DMS53 (cell line): ENCODE data around the gene SLC22A7.

Experiments
- DNase-seq: peaks from one replicate; lab custom pipeline; 2025; lab: John Stamatoyannopoulos, UW

The SLC22A7 gene, protein sequence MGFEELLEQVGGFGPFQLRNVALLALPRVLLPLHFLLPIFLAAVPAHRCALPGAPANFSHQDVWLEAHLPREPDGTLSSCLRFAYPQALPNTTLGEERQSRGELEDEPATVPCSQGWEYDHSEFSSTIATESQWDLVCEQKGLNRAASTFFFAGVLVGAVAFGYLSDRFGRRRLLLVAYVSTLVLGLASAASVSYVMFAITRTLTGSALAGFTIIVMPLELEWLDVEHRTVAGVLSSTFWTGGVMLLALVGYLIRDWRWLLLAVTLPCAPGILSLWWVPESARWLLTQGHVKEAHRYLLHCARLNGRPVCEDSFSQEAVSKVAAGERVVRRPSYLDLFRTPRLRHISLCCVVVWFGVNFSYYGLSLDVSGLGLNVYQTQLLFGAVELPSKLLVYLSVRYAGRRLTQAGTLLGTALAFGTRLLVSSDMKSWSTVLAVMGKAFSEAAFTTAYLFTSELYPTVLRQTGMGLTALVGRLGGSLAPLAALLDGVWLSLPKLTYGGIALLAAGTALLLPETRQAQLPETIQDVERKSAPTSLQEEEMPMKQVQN

DNA sequence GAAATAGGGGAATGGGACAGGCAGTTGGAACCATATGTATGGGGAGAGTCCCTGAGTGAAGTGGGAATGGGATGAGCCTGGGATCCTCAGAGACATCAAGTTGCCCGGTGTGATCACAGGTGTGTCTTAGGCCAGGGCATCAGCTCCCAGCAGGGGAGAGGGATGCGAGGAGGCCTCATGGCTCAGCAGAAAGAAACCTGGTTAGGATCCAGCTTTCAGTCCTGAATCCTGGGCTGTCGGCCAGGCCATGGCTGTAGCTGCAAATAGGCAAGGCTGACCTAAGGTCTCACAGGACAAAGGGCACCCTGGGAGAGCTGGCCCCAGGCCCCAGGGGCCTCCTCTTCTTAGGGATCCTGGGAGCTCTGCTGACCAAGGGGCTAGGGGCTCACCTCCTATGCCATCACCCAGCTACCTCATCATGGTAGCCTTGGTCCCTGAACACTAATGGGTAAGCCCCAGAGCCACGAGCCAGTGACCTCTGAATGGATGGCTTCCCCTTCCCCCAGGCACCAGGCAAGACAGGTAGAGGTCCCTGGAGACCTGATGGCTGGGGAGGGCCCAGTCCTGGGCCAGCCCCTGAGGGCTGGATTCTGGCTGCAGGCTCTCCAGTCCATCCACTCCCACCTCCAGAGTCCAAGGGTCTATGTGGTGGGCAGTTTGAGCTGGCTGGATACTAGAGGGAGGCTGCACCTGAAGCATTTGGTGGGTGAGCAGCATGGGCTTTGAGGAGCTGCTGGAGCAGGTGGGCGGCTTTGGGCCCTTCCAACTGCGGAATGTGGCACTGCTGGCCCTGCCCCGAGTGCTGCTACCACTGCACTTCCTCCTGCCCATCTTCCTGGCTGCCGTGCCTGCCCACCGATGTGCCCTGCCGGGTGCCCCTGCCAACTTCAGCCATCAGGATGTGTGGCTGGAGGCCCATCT, at the start of gene SLC22A7:
Gene SLC22A7 (plus strand): TSS at position 617 of the 921 bp plus-strand sequence. CDS start 99 bp downstream, at position 716.
- no peak for DNase-seq

DNA sequence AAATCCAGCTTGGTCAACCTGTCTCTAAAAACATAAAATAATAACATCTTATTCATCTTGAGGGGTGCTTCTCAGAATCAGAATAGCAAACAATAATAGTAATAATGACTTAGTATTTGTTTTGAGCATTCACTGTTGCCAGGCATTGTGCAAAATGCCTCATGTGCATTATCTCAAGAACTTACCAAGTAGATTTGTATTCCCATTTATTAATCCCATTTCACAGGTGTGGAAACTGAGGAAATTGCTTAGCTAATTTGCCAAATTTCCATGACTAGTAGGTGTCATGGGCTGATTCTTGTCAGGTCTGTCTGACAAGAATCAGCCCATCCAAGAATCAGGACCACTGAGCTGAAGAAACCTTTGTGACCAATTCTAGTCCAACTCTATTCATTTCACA, 49.3 kb upstream of the SLC22A7 start:
- no peak for DNase-seq

DNA sequence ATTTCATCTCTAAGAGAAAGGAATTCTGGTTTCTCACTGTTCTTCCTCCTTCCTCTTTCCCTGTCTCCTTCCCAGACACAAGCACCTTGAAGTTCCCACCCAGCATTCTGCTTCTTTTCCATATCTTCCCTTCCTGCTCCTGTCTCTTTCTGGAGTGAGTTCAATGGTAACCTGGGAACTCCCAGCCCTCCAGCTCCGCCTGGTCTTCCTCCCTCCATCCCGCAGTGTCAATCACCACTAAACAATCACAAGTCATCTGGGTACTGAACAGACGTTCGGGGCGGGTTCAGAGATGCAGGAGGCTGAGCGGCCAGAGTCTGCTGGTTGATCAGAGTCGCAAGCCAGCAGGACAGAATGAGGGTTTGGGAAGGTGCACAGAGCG, 47.1 kb upstream of the SLC22A7 start:
- peak; percentile 76 for DNase-seq

DNA sequence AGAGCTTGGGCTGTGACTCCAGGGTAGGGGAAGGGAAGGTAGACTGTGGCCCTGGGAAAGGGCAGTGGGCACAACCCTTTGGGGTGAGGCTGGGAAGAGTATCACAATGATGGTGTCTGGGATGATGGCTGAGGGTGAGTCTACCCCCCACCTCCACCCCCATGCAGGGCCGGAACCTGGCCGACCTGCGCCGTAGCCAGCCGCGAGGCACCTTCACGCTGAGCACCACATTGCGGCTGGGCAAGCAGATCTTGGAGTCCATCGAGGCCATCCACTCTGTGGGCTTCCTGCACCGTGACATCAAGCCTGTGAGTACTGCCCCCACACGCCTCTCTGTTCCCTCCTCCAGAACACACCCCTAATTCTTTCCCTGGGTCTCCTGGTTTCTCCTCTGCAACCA, 44.7 kb upstream of the SLC22A7 start:
- DNase-seq = no peak

DNA sequence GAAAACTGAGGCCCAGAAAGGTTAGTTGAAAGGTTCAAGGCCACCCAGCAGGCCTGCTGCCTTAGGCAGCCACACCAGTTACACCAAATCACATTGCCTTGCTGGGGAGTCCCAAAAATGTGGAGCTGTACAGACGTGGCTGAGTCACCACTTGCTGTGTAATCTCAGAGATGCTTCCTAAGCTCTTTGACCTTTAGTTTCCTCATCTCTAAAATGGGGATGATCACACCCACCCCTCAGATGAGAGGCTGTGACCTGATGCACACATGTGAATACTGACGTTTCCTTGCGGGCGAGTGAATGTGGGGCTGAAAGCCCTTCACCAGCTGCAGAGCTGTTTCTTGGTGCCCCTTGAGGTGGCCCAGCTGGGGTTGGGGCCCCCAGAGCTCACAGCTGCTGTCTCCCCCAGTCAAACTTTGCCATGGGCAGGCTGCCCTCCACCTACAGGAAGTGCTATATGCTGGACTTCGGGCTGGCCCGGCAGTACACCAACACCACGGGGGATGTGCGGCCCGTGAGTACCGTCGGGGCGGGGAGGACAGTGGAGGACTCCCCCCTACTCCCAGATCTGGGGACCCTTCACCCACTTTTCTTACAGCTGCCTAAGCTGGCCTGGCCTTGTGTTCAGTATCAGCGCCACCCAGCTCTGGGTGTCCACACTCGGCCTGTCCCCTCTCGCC, 43.8 kb upstream of the SLC22A7 start:
- no peak for DNase-seq

DNA sequence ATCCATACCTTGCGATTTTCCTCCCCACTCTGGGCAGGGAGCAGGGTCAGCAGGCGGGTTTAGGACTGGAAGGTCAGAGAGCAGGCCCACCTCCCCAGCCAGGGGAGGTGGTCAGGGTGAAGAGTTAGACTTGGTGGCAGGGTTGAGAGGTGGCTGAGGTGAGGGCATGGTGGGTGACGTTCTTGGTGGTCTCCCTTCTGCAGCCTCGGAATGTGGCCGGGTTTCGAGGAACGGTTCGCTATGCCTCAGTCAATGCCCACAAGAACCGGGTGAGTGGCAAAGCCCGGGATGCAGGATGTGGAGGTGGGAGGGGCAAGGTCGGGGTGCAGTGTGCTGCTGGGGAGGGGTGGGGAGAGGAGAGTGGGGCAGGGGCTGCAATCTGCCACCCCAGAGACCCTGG, 43.2 kb upstream of the SLC22A7 start:
- DNase-seq = no peak

DNA sequence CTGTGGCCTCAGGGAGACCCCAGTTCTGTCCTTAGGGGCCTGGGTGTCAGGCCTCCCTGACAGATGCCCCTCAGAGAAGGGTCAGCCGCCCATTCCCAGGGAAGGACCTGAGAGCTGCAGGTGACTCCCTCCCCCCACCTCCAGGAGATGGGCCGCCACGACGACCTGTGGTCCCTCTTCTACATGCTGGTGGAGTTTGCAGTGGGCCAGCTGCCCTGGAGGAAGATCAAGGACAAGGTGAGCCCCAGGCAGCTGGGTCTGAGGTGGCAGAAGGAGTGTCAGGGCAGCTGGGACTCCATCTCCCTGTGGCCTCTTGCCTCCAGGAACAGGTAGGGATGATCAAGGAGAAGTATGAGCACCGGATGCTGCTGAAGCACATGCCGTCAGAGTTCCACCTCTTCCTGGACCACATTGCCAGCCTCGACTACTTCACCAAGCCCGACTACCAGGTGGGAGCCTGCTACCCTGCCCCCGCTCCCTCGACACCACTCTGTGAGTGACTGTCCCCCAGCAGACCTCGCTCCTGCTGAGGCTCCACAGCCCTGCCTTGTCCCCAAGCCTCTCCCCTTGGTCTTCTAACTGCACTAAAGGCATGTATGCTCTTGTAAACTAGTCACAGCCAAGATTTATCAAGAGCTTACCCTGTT, 42.5 kb upstream of the SLC22A7 start:
- no peak for DNase-seq

DNA sequence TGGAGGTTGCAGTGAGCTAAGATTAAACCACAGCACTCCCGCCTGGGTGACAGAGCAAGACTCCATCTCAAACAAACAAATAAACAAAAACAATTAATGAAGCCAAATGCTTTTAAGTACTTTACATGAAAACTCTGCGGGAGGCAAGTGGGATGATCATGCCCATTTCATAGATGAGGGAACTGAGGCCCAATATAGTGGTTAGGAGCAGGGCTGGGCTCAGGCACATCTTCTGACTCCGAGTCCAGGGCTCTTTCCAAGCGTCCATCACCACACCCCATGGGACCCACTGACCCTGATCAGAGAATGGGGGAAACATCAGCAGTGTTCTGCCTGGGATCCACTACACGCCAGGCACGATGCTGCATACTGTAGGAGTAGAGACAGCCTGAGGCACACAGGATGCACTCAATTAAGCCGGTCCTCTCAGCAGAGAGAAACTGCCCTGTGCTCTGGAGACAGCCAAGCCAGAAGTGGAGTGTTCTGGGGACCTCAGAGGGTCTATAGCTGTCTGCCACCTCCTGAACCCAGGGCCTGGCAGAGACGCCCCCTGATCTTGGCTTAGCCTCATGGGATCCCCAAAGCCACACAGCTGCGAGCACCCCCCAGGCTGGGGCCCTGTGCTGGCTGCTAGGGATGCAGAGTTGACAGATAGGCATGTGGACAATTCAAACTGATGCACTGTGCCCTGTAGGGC, 41.2 kb upstream of the SLC22A7 start:
- no peak for DNase-seq

DNA sequence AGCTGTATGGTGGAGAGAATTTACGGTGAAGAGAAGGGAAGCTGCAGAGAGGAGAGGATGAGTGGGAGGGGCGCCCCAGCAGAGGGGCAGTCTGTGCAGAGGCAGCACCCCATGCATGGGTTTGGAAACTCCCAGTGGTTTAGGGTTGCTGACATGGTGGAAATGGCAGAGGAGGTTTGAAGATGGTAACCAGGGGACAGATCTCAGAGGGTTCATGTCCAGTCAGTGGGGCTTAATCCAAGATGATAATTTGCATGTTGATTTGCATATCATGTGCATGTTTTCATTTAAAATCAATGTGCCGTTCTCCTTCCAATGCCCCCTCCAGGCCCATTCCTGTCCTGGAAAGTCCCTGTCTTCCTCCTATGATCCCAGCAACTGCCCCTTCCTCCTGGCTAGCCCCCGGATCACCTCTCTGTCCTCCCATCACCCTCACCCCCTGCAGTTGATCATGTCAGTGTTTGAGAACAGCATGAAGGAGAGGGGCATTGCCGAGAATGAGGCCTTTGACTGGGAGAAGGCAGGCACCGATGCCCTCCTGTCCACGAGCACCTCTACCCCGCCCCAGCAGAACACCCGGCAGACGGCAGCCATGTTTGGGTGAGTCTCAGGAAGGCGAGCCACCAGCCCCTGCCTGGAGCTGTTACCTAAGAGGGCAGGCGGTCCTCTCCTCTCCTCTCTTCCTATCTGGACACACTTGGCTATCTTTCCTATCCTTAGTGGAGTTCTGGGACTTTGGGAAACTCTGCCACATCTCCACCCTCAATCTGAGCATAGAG, 40.5 kb upstream of the SLC22A7 start:
- DNase-seq = no peak

DNA sequence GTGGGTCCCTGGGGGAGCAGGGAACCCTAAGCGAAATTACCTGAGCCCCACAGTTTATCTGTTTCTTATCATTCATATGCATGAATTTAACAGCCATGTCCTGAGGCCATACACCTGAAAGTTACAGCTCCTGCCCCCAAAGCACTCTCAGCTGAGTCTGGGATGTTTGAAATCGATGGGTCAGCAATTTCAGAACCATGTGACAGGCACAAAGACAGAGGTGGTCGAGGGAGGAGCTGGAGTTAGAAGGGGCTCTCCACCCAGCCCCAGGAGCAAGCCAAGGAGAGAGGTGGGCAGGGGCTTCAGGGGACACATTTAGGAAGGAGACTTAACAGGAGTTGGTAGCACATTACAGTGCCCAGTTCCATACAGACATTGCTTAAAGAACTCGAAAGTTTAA, 39.9 kb upstream of the SLC22A7 start:
- DNase-seq = no peak

DNA sequence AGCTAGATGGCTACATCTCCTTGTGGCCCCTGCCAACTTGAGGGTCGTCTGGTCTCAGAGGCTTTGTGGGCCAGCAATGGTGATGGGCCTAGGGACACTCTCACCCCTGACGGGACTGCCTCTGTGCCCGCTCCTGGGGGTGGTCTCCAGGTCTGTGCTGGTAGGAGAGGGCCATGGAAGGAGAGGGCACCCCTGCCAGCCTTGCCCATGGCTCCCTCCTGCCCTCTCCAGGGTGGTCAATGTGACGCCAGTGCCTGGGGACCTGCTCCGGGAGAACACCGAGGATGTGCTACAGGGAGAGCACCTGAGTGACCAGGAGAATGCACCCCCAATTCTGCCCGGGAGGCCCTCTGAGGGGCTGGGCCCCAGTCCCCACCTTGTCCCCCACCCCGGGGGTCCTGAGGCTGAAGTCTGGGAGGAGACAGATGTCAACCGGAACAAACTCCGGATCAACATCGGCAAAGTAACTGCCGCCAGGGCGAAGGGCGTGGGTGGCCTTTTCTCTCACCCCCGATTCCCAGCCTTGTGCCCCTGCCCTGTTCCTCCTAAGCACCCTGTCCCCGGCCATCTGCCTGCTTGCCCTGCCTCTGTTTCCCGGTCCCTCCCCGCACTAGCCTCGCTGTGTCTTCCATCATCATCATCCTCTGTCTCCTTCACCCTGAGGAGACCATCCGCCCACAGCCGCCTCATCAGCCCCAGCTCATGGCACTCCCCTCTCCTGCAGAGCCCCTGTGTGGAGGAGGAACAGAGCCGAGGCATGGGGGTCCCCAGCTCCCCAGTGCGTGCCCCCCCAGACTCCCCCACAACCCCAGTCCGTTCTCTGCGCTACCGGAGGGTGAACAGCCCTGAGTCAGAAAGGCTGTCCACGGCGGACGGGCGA, 39.0 kb upstream of the SLC22A7 start:
- no peak for DNase-seq

DNA sequence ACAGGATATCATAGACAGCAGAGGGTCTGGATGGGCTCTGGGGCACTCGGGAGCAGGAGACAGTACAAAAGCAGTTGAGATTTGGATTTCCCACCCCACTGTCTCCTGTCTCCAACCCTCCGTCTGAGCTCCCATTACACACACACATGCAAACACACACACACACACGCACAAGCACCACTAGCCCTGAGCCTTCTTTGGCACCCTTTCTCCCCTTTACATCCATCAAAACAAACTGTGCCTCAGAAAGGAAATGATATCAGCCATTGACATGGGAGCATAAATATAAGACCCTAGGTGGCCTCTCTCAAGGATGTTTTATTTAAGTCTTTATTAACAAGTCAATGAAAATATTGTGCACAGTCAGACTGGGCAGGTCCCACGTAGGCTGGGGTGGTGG, 37.3 kb upstream of the SLC22A7 start:
- no peak for DNase-seq

DNA sequence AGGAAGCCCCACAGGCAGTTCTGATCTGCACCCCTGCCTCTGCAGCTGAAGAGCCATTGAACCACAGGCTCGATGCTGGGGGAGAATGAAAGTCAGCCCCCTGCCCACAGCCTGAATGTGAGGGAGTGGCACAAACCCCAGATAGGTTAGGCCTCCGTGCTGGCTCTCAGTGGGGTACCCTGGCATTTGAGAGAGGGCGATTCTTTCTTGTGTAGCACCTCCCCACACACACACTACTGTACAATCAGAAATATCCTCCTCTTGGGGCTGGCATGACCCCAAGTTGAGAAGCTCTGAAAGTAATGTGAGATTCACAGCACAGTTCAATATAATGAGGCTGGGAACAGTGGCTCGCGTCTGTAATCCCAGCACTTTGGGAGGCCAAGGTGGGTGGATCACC, 36.9 kb upstream of the SLC22A7 start:
- no peak for DNase-seq

DNA sequence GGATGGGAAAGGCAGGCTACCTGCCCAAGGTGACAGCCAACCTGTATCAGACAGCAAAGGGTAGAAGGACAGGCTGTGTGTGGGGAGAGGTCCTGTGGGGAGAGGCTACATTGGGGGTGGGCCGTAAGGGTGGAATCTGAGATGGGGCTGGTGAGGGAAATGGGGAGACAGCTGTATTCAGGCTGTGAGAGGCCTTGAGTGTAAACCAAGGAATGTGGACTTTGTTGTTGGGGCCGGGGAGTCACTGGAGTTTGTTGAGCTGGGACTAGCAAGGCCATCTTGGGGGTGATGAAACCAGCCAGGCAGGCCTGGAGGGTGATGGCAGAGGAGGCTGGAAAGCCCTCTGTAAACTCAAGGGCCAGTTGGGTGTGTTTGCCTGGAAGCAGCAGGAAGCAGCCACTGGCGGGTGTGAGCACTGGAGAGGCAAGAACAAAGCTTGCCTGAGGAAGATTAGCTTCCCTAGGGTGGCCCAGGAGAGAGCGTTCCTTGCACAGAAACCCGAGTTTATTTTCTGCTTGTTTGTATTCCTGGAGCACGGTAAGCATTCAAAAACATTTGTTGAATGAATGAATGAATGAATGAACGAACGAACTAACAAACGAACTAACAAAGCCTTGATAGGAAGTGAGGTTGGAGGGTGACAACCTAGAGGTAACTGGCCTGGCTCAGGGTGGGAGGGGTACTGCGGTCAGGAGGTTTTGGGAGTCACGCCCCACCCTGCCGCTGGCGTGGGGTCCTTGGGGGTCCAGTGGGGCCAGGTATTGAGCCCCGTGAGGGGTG, 35.9 kb upstream of the SLC22A7 start:
- peak; percentile 54 for DNase-seq

DNA sequence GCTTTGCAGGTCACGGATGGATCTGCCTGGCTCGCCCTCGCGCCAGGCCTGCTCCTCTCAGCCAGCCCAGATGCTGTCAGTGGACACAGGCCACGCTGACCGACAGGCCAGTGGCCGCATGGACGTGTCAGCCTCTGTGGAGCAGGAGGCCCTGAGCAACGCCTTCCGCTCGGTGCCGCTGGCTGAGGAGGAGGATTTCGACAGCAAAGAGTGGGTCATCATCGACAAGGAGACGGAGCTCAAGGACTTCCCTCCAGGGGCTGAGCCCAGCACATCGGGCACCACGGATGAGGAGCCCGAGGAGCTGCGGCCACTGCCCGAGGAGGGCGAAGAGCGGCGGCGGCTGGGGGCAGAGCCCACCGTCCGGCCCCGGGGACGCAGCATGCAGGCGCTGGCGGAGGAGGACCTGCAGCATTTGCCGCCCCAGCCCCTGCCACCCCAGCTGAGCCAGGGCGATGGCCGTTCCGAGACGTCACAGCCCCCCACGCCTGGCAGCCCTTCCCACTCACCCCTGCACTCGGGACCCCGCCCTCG, 35.2 kb upstream of the SLC22A7 start:
- DNase-seq = no peak

DNA sequence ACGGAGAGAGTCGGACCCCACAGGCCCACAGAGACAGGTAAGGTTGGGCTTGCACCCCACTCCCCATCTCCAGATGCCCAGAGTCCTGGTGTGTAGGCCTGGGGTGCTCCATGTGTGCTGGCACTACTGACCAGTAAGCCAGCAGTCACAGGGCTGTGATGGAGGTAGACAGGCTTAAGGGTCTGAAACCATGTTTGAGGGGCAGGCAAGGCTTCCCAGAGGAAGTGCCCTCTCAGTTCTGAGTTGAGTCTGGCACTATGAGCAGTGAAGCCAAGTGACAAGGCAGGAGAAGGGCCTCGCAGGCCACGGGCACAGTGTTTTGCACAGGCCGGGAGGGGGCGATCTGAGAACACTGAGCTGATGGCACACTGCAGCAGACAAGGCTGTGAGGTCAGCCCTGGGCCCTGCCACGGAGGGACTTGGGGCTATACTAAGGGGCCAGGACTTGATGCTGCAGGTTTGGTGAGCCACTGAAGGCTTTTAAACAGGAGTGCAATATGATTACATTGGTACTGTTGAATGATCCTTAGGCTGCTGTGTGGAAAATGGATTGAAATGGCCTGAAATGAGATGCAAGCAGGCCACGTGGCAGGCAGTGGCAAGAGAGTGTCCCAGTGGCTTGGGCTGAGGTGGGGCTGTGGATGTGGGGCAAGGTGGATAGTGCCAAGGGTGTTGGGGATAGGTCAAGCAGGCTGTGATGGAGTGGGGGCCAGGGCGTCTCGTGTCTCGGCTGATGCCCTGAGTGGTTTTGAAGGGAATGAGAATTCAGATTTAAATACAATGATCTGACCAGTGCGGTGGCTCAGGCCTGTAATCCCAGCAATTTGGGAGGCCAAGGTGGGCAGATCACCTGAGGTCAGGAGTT, 34.5 kb upstream of the SLC22A7 start:
- peak; percentile 91 for DNase-seq

DNA sequence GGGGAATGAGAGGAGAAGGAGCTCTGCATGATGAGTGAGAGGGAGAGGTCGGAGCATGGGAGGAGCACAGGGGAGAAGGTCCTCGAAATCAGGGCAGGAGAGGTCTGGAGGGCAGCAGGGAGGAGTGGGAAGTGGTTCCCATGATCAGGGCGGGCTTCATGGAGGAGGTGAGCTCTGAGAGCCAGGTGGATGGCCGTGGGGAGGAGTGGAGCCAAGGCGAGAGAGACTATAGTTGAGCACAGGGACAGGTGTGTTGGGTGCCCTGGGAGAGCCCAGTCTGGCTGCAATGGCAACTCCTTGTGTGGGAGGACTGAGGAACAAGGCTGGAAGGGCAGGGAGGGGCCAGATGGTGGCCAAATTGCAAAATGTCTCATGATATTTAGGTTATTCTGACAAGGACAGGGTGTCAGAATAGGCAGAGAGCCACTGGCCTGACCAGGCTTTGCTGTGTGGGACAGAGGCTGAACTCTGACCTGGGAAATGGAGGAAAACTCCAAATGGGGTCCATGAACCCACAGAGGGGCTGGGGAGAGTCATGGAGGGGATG, 33.4 kb upstream of the SLC22A7 start:
- DNase-seq = no peak
